Lower leg skin (tissue), 3 donors: ENCODE data around the gene PGLYRP3.
"Not testable (repeated sequence)": the region's sequence is repeated elsewhere in the genome, so short reads cannot be mapped to it uniquely, and the experiment has no call there.

Source experiments
- POLR2A ChIP-seq, 2 donors: fragments of 450-650 bp; IDR thresholded peaks; one replicate each; pipeline ENCODE4 v1.6.1; 2016 to 2017; ENCODE audit warnings: antibody characterized with exemption in 2 of 2, mild to moderate bottlenecking in 1 of 2, moderate library complexity in 1 of 2
- TF ChIP-seq, protein P1 (sequence below), 3 donors: fragments of 450-650 bp; IDR thresholded peaks; one replicate each; pipeline ENCODE4 v1.5.1; 2016; ENCODE audit warnings: antibody characterized with exemption in 3 of 3, mild to moderate bottlenecking in 3 of 3, moderate library complexity in 2 of 3

DNA sequence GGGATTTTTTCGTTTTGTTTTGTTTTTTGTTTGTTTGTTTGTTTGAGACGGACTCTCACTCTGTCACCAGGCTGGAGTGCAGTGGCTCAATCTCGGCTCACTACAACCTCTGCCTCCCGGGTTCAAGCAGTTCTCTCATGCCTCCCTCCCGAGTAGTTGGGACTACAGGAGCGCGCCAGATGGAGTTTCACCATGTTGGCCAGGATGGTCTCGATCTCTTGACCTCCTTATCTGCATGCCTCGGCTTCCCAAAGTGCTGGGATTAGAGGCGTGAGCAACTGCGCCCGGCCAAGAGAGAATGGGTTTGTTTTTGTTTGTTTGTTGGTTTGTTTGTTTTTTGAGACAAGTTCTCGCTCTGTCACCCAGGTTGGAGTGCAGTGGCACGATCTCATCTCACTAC is 34.3 kb upstream of the PGLYRP3 start:
- TF ChIP-seq, protein P1, sequence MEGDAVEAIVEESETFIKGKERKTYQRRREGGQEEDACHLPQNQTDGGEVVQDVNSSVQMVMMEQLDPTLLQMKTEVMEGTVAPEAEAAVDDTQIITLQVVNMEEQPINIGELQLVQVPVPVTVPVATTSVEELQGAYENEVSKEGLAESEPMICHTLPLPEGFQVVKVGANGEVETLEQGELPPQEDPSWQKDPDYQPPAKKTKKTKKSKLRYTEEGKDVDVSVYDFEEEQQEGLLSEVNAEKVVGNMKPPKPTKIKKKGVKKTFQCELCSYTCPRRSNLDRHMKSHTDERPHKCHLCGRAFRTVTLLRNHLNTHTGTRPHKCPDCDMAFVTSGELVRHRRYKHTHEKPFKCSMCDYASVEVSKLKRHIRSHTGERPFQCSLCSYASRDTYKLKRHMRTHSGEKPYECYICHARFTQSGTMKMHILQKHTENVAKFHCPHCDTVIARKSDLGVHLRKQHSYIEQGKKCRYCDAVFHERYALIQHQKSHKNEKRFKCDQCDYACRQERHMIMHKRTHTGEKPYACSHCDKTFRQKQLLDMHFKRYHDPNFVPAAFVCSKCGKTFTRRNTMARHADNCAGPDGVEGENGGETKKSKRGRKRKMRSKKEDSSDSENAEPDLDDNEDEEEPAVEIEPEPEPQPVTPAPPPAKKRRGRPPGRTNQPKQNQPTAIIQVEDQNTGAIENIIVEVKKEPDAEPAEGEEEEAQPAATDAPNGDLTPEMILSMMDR (IDR thresholded peaks at IDR 0.05) = not testable (repeated sequence)
- not testable (repeated sequence) for TF ChIP-seq POLR2A (IDR thresholded peaks at IDR 0.05)
